DND-41 (cell line): ENCODE measurements around the gene C10orf95.

Experiments used
- ATAC-seq: fragments of 200-7000 bp; cut with Tn5 transposase; 3 replicates; pipeline ENCODE4 v1.9.1; 2021; ENCODE audit warnings: low read depth; ENCODE audit not compliant: insufficient read depth
- DNase-seq: peaks from one replicate; pipeline ENCODE4 v3.0.0-alpha.2; 2020
- H2AFZ ChIP-seq: 2 replicates; pipeline ENCODE4 v1.6.0; 2012; ENCODE audit warnings: low read depth, low read length
- H3K27ac ChIP-seq: 2 replicates; pipeline ENCODE4 v1.5.1; 2012; ENCODE audit warnings: low read length, inconsistent platforms
- H3K27me3 ChIP-seq: fragments of 200-600 bp; sonication (generic); 2 replicates; pipeline ENCODE4 v1.6.0; 2012; ENCODE audit warnings: low read length, mild to moderate bottlenecking, inconsistent platforms; ENCODE audit not compliant: insufficient read depth, poor library complexity
- H3K36me3 ChIP-seq: 2 replicates; pipeline ENCODE4 v1.5.1; 2012; ENCODE audit warnings: low read length, inconsistent platforms; ENCODE audit not compliant: insufficient read depth
- H3K4me1 ChIP-seq: 2 replicates; pipeline ENCODE4 v1.5.1; 2012; ENCODE audit warnings: mild to moderate bottlenecking, low read length; ENCODE audit not compliant: insufficient read depth
- H3K4me2 ChIP-seq: 2 replicates; pipeline ENCODE4 v1.6.0; 2012; ENCODE audit warnings: mild to moderate bottlenecking, moderate library complexity, low read length, inconsistent platforms; ENCODE audit not compliant: insufficient read depth
- H3K4me3 ChIP-seq, 2 experiments: fragments of 200-600 bp in 1 of 2; shearing (Covaris generic) in 1 of 2; 2 replicates each; pipeline ENCODE4 v1.5.1; 2012 to 2016; ENCODE audit warnings: inconsistent platforms in 2 of 2, low read length in 2 of 2, mild to moderate bottlenecking in 2 of 2, low read depth in 1 of 2, moderate library complexity in 1 of 2
- H3K79me2 ChIP-seq: 2 replicates; pipeline ENCODE4 v1.6.0; 2012; ENCODE audit warnings: low read length, inconsistent platforms; ENCODE audit not compliant: insufficient read depth
- H3K9ac ChIP-seq: 2 replicates; pipeline ENCODE4 v1.6.0; 2012; ENCODE audit warnings: low read depth, mild to moderate bottlenecking, inconsistent platforms, low read length, moderate library complexity
- H3K9me3 ChIP-seq: 2 replicates; pipeline ENCODE4 v1.5.1; 2012; ENCODE audit warnings: low read length, moderate library complexity, mild to moderate bottlenecking, inconsistent platforms; ENCODE audit not compliant: insufficient read depth, severe bottlenecking
- H4K20me1 ChIP-seq: 2 replicates; pipeline ENCODE4 v1.6.0; 2012; ENCODE audit warnings: low read length; ENCODE audit not compliant: insufficient read depth
- EZH2 ChIP-seq: IDR thresholded peaks from 3 replicates; pipeline ENCODE4 v1.6.1; 2012; ENCODE audit warnings: borderline replicate concordance, low read depth, mild to moderate bottlenecking, moderate library complexity, low read length, inconsistent platforms; ENCODE audit not compliant: severe bottlenecking
- TF ChIP-seq, protein P1 (sequence below): IDR thresholded peaks from 2 replicates; pipeline ENCODE4 v1.5.1; 2012; ENCODE audit warnings: borderline replicate concordance, low read length, moderate library complexity, mild to moderate bottlenecking; ENCODE audit not compliant: poor library complexity, severe bottlenecking; ENCODE audit errors: extremely low read depth

Gene C10orf95

DNA sequence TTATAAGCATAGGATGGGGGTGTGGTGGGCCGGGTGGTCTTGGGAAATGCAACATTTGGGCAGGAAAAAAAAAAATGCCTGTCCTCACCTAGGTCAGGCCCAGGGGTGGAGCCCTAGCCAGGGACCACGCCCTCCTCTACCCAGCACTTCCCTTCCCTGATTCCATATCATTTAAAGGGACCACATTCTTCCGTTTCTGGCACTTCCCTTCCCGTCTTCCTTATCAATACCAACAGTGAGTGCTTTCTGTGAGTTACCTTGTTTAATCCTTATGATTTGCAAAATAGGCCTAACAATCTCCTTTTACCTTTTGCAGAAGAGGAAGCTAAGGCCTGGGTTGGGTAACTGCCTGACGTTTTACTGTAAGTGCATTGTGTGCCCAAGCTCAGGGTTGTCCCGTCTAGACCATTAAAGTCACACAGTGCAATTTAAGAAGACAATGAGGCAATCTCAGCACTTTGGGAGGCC lies 16.7 kb upstream of the C10orf95 start:
- no peak for TF ChIP-seq EZH2
- no peak for ATAC-seq
- Histone ChIP-seq H3K79me2 (no peaks in the 10 kb centered on the region), H3K4me2 (no peak overlapping the region), H3K4me3 (no peak overlapping the region), H3K4me1 (no peaks in the 10 kb centered on the region), H4K20me1 (peaks cover 5% of the 10 kb centered on the region; the same call in 1 of the 2 replicates), H3K27me3 (no peaks in the 10 kb centered on the region), H2AFZ (no peak overlapping the region), H3K36me3 (peaks cover 4% of the 10 kb centered on the region; the same call in 1 of the 2 replicates), H3K9me3 (no peaks in the 10 kb centered on the region), H3K9ac (no peak overlapping the region), H3K27ac (no peak overlapping the region)
- DNase-seq: no peak

DNA sequence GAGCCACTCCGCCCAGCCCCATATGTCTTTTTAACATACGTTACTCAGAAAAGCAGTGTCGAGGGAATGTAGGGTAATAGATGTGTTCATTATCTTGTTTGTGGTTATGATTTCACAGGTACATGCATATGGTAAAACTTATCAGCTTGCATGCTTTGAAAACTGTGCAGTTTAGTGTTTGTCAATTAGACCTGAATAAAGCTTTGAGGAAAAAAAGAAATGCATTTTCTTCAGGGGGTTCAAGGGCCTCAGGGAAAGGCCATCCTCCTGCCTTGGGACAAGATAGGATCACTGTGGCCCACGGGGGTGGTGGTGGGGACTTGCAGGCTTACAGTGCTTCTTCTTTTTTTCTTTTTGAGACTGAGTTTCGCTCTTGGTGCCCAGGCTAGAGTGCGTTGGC lies 16.0 kb upstream of the C10orf95 start:
- H4K20me1 ChIP-seq: peaks cover 5% of the 10 kb centered on the region; the same call in 1 of the 2 replicates
- H3K9me3 ChIP-seq: no peaks in the 10 kb centered on the region
- H3K27me3 ChIP-seq: no peaks in the 10 kb centered on the region
- no peak overlapping the region for H3K4me2 ChIP-seq
- TF ChIP-seq, protein P1, sequence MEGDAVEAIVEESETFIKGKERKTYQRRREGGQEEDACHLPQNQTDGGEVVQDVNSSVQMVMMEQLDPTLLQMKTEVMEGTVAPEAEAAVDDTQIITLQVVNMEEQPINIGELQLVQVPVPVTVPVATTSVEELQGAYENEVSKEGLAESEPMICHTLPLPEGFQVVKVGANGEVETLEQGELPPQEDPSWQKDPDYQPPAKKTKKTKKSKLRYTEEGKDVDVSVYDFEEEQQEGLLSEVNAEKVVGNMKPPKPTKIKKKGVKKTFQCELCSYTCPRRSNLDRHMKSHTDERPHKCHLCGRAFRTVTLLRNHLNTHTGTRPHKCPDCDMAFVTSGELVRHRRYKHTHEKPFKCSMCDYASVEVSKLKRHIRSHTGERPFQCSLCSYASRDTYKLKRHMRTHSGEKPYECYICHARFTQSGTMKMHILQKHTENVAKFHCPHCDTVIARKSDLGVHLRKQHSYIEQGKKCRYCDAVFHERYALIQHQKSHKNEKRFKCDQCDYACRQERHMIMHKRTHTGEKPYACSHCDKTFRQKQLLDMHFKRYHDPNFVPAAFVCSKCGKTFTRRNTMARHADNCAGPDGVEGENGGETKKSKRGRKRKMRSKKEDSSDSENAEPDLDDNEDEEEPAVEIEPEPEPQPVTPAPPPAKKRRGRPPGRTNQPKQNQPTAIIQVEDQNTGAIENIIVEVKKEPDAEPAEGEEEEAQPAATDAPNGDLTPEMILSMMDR: no peak
- no peak for TF ChIP-seq EZH2
- no peak overlapping the region for H2AFZ ChIP-seq
- peaks cover 4% of the 10 kb centered on the region; the same call in 1 of the 2 replicates for H3K36me3 ChIP-seq
- ATAC-seq: no peak
- DNase-seq: no peak
- no peak overlapping the region for H3K4me3 ChIP-seq
- no peak overlapping the region for H3K9ac ChIP-seq
- H3K4me1 ChIP-seq: peaks cover 6% of the 10 kb centered on the region
- H3K79me2 ChIP-seq: no peaks in the 10 kb centered on the region
- no peak overlapping the region for H3K27ac ChIP-seq

GRCh38 chr10:102465466-102465865 lies 14.1 kb upstream of the C10orf95 start:
- peaks cover 24% of the 10 kb centered on the region for H3K4me1 ChIP-seq
- H3K9ac ChIP-seq: no peak overlapping the region
- H3K9me3 ChIP-seq: no peaks in the 10 kb centered on the region
- peaks cover 5% of the 10 kb centered on the region; the same call in 1 of the 2 replicates for H3K79me2 ChIP-seq
- H3K36me3 ChIP-seq: 0 out of 2 replicates have a peak, but pooled peaks cover under 1% of the 10 kb centered on the region
- H3K4me3 ChIP-seq: no peak overlapping the region
- no peaks in the 10 kb centered on the region for H3K27me3 ChIP-seq
- ATAC-seq (no peak), DNase-seq (no peak)
- TF ChIP-seq, protein P1: no peak
- no peak for TF ChIP-seq EZH2
- H4K20me1 ChIP-seq: peaks cover 5% of the 10 kb centered on the region; the same call in 1 of the 2 replicates
- no peak overlapping the region for H2AFZ ChIP-seq
- no peak overlapping the region for H3K27ac ChIP-seq
- H3K4me2 ChIP-seq: no peak overlapping the region

DNA sequence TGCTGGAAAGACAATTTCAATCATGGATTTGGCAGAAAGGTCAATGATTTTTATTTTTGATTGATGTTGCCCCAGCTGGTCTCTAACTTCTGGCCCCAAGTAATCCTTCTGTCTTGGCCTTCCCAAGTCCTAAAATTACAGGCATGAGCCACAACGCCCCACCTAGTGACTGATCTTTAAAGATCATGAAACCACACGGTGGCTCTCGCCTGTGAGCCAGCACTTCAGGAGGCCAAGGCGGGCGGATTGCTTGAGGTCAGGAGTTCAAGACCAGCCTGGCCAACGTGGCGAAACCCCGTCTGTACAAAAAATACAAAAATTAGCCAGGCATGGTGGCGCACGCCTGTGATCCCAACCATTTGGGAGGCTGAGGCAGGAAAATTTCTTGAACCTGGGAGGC lies 12.6 kb upstream of the C10orf95 start:
- no peak overlapping the region for H3K9ac ChIP-seq
- TF ChIP-seq, protein P1: no peak
- no peak for TF ChIP-seq EZH2
- no peaks in the 10 kb centered on the region for H4K20me1 ChIP-seq
- H2AFZ ChIP-seq: no peak overlapping the region
- no peaks in the 10 kb centered on the region for H3K27me3 ChIP-seq
- ATAC-seq (no peak), DNase-seq (no peak)
- H3K27ac ChIP-seq: no peak overlapping the region
- no peak overlapping the region for H3K4me3 ChIP-seq
- no peak overlapping the region for H3K4me2 ChIP-seq
- H3K79me2 ChIP-seq: peaks cover 5% of the 10 kb centered on the region; the same call in 1 of the 2 replicates
- peaks cover 27% of the 10 kb centered on the region for H3K4me1 ChIP-seq
- H3K9me3 ChIP-seq: no peaks in the 10 kb centered on the region
- H3K36me3 ChIP-seq: no peaks in the 10 kb centered on the region
